CD4-positive, alpha-beta T cell treated with Interleukin-1 beta for 1 hour (primary cell): Measurements from ENCODE around the gene SPPL2B.
"Not testable (repeated sequence)": the region's sequence is repeated elsewhere in the genome, so short reads cannot be mapped to it uniquely, and the experiment has no call there.

Experiments
- DNase-seq, 2 donors: peaks; one replicate each; pipeline ENCODE4 v3.0.0-alpha.2; 2020 to 2022

Gene SPPL2B

GRCh38 chr19:2328401-2329148 lies at the start of gene SPPL2B, which contains the start of gene LSM7:
Gene SPPL2B (plus strand): TSS chr19:2328684. CDS start chr19:2328710, 26 bp downstream.
Gene LSM7 (minus strand): TSS chr19:2328586. CDS start chr19:2328566, 20 bp downstream.
- DNase-seq, result peak; percentile 94 to 95

GRCh38 chr19:2280633-2281264 lies 47.7 kb upstream of the SPPL2B start:
- DNase-seq, result no peak

GRCh38 chr19:2281265-2282061 lies 47.0 kb upstream of the SPPL2B start:
- not testable (repeated sequence) for DNase-seq

- peak; percentile 55 for DNase-seq
These were observed 46.2 kb upstream of the SPPL2B start, which contains the start of gene PEAK3 for GRCh38 chr19:2282062-2282861. Gene PEAK3 (minus strand): TSS chr19:2282175. CDS start chr19:2280931, 1,244 bp downstream.

- no peak for DNase-seq
These were observed 45.6 kb upstream of the SPPL2B start for GRCh38 chr19:2282862-2283237.

- no peak for DNase-seq
These were observed 44.5 kb upstream of the SPPL2B start for GRCh38 chr19:2283835-2284507.

GRCh38 chr19:2286402-2287140 lies 41.9 kb upstream of the SPPL2B start:
- DNase-seq, result no peak

GRCh38 chr19:2287585-2288337 lies 40.7 kb upstream of the SPPL2B start:
- DNase-seq, result no peak

GRCh38 chr19:2288338-2288817 lies 40.1 kb upstream of the SPPL2B start:
- DNase-seq, result no peak

- DNase-seq, result peak in 1 of 2 donors; percentile 27
These were observed 39.4 kb upstream of the SPPL2B start for GRCh38 chr19:2288818-2289713.

GRCh38 chr19:2289714-2290435 lies 38.6 kb upstream of the SPPL2B start:
- peak; percentile 57 to 75 for DNase-seq

- no peak for DNase-seq
These were observed 37.9 kb upstream of the SPPL2B start for GRCh38 chr19:2290441-2291184.

GRCh38 chr19:2291185-2291751 lies 37.2 kb upstream of the SPPL2B start:
- no peak for DNase-seq

GRCh38 chr19:2294687-2295335 lies 33.7 kb upstream of the SPPL2B start:
- no peak for DNase-seq

- no peak for DNase-seq
These were observed 32.3 kb upstream of the SPPL2B start for GRCh38 chr19:2296141-2296540.

GRCh38 chr19:2300533-2300932 lies 28.0 kb upstream of the SPPL2B start:
- DNase-seq, result no peak
